Stimulated activated CD4-positive, alpha-beta T cell treated with anti-CD3 and anti-CD28 coated beads, Interleukin-12 subunit alpha, Interleukin-12 subunit beta, amount 100 ng/mL, for 24 hours (primary cell): Measurements from ENCODE around the gene NEDD4L.
"Not testable (repeated sequence)": the region's sequence is repeated elsewhere in the genome, so short reads cannot be mapped to it uniquely, and the experiment has no call there.

Experiments used
- DNase-seq, 2 experiments: peaks; one replicate each; pipeline ENCODE4 v3.0.0-alpha.2; 2020; ENCODE audit warnings: low read depth in 2 of 2

The NEDD4L gene

GRCh38 chr18:58373481-58373880 is 329.5 kb downstream of the NEDD4L start:
- DNase-seq, result no peak

GRCh38 chr18:58375051-58375450 is 331.0 kb downstream of the NEDD4L start:
- no peak for DNase-seq

GRCh38 chr18:58378411-58379379 is 334.7 kb downstream of the NEDD4L start:
- DNase-seq, result no peak

- DNase-seq, result no peak
These were observed 335.4 kb downstream of the NEDD4L start for GRCh38 chr18:58379443-58379842.

- DNase-seq, result not testable (repeated sequence)
These were observed 336.1 kb downstream of the NEDD4L start for GRCh38 chr18:58380113-58380512.

- no peak for DNase-seq
These were observed 337.8 kb downstream of the NEDD4L start for GRCh38 chr18:58381676-58382411.

- no peak for DNase-seq
These were observed 338.4 kb downstream of the NEDD4L start for GRCh38 chr18:58382446-58382845.

- no peak for DNase-seq
These were observed 341.4 kb downstream of the NEDD4L start for GRCh38 chr18:58385472-58385871.

GRCh38 chr18:58386780-58387179 is 342.8 kb downstream of the NEDD4L start:
- DNase-seq, result no peak

- DNase-seq, result no peak
These were observed 343.7 kb downstream of the NEDD4L start for GRCh38 chr18:58387716-58388115.

- no peak for DNase-seq
These were observed 344.7 kb downstream of the NEDD4L start for GRCh38 chr18:58388736-58389135.

- DNase-seq, result no peak
These were observed 345.7 kb downstream of the NEDD4L start for GRCh38 chr18:58389745-58390144.

- no peak for DNase-seq
These were observed 346.4 kb downstream of the NEDD4L start for GRCh38 chr18:58390399-58390798.

- DNase-seq, result no peak
These were observed 347.3 kb downstream of the NEDD4L start for GRCh38 chr18:58391231-58391825.

GRCh38 chr18:58391932-58392323 is 347.9 kb downstream of the NEDD4L start:
- no peak for DNase-seq

GRCh38 chr18:58392324-58393000 is 348.4 kb downstream of the NEDD4L start:
- no peak for DNase-seq

- no peak for DNase-seq
These were observed 349.3 kb downstream of the NEDD4L start for GRCh38 chr18:58393295-58393694.

GRCh38 chr18:58394046-58394445 is 350.0 kb downstream of the NEDD4L start:
- DNase-seq, result no peak

- DNase-seq, result no peak
These were observed 350.8 kb downstream of the NEDD4L start for GRCh38 chr18:58394602-58395425.

GRCh38 chr18:58396144-58396543 is 352.1 kb downstream of the NEDD4L start:
- no peak for DNase-seq

- no peak for DNase-seq
These were observed 352.9 kb downstream of the NEDD4L start for GRCh38 chr18:58396966-58397365.
